ENCODE data around the gene WDR7.

The WDR7 gene

GRCh38 chr18:56658261-56658660 lies 7.1 kb downstream of the WDR7 start:
- no peak for DNase-seq

DNA sequence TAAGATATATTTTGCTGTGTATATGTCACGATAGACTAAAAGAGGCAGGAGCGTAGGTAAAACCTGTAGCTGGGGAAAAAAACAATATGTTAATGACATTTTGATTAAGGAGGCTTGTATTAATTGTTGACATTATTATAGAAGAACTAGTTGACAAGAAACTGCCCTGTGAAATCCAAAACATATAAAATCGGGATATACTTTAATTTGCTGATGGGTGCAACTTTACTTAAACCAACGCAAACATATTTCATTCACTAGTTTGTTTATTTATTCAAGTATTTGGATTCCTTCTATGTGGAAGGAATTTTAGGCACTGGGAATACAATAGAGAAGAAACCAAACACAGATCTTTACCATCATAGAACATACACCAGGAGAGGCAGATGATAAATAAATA lies 8.0 kb downstream of the WDR7 start:
- no peak for DNase-seq

- peak; percentile 3 for DNase-seq
Observed at GRCh38 chr18:56660655-56661054, 9.5 kb downstream of the WDR7 start.

- DNase-seq, result no peak
Observed at GRCh38 chr18:56661360-56662062, 10.4 kb downstream of the WDR7 start.

DNA sequence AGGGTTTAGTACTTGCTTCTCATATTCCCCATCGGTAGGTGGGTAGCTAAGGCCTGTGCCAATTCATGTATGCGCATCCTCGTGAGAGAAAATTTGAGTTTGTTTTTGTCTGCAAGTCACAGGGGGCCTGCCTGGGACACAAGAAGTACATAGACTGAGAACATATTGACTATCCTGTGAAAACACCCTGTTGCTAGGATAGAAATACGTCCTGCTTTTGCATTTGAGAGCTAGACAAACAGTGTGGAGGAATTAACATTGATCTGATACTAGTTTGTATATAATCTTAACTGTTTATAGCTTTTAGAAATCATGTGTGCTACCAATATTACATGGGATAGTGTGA lies 10.9 kb downstream of the WDR7 start:
- DNase-seq, result no peak

DNA sequence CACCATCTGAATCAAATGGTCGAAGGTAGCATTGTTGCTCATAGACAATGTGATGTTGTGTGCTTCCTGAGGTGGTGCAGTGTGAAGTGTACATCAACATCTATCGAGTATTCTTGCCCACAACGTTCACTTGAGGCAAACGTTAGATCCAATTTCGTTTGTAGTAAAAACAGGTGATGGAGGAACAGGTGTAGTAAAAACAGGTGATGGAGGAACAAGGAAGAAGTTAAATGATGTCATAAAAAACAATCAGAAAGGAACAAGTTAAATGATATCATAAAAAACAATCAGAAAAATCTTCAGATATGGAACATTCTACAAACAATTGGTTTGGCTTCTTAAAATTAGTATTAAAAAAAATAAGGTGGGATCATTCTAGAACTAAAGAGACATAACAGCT lies 11.3 kb downstream of the WDR7 start:
- DNase-seq, result no peak

- DNase-seq, result no peak
Observed at GRCh38 chr18:56662902-56663301, 11.7 kb downstream of the WDR7 start.

GRCh38 chr18:56672391-56672790 lies 21.2 kb downstream of the WDR7 start:
- DNase-seq, result no peak

GRCh38 chr18:56672981-56673380 lies 21.8 kb downstream of the WDR7 start:
- DNase-seq, result no peak

GRCh38 chr18:56676639-56677038 lies 25.5 kb downstream of the WDR7 start:
- DNase-seq, result no peak

- DNase-seq, result no peak
Observed at GRCh38 chr18:56678836-56679565, 27.8 kb downstream of the WDR7 start.

DNA sequence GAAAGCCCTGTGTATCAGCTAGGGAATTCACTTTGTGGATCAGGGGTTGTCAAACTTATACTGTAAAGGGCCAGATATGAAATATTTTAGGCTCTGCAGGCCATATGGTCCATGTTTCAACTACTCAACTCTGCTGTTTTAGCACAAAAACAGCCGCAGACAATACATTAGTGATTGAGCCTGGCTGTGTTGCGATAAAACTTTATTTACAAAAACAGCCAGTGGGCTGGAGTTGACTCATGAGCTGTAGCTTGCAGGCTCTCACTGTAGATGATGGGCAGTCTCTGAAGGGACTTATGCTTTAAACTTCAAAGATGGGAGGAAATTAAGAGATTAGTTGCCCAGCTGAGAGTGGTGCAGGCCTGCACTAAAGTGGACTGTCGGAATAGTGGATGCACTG lies 33.1 kb downstream of the WDR7 start:
- no peak for DNase-seq

DNA sequence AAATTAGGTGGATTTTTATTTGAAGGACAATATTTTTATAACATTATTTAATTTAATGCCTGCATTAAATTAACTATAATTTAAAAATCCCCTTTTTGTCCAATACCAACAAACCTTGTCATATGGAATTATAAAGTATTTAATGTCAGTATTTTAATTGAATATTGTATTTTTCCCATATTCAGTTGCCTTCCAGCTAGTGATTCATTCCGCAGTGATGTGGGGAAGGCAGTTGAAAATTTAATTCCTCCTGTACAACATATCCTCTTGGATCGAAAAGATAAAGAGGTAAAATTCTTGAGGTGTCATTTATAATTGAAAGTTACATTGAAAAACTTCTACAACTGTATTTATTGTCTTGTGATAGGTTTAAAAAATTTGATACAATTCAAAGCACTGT lies 40.4 kb downstream of the WDR7 start:
- no peak for DNase-seq

DNA sequence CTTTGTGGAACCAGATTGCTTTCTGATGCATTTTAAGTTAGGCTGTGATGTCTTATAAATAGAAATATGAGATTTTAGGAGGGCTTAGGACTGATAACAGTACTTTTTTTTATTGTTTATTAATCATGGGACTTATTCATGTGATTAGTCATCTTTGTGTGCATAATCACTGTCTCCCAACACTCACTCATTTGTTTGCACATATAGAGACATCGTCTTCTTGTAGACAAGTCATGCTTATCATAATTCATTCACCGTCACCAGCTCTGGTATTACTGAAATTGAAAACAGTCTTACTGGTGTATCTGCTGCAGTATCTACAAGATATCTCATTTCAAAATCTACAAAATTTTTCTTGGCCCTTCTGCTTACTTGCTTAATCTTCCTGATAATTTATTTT lies 45.8 kb downstream of the WDR7 start:
- no peak for DNase-seq

GRCh38 chr18:56702946-56703345 lies 51.8 kb downstream of the WDR7 start:
- DNase-seq, result peak; percentile 41

- DNase-seq, result peak; percentile 56
Observed at GRCh38 chr18:56709463-56709862, 58.3 kb downstream of the WDR7 start.

DNA sequence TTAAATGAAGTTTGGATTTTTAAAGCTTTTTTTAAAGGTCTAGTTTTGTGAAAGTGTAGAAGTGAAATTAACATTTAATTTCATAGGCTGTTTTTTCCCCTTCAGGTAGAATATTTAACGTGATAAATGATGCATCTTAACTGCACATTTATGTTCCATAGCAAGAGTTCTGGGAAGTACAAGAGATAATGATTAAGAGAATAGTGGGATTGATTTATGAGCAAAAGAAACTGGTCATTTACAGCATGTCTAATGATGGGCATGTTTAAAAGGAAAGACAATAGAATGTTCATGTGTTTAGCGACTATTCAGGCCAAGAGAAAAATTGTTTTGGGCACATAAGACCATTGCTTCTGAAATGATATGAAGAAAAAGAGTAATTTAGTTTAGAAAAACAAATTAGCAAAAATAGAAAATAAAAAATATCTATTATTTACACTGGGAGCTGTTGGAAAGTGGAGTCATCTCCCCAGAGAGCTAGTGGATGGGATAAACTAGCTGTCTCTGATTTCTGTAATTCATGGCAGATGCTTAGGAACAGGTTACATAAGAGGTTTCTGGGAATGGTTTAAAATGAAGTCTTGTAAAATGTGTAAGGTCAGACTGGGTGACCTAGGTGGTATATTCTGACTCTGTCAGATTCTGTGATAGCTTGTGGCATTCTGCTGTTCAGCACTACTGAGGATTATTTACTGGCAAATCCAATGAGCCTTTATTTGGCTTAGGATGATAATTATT lies 60.7 kb downstream of the WDR7 start:
- no peak for DNase-seq

DNA sequence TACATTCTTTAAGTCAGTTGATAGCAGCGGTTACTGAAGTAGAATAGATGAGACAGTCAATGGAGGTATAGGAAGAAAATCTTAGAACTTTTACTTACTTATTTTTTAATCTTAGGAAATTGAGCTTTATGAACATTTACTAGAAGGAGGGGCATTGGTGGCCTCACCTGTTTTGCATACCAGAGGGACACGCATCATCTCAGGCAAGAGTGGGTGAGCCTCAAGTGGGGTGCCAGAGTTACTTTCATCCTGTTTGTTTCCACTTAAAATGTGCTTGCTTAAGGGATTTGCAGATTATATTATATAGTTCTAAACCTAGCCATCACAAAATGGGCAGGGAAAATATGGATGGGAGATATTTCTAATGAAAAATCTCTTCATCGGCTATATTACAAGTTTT lies 61.6 kb downstream of the WDR7 start:
- no peak for DNase-seq

DNA sequence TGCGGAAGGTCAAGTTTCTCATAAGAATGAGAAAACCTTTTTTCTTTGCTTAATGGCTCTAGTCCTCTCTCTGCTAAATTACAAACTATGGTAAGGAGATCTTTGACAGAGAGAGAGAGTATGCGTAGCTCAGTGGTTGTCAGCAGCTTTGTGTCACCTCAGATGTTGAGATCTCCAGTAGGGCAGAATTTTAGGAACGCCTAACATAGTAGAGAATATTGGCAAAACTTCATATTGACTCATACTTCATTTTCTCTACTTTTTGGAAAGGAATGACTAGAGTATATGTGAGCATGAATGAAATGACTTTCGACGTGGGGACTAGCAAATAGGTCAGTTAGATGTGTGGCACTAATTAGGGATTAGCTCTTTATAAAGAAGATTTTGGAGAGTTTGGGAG lies 64.0 kb downstream of the WDR7 start:
- DNase-seq, result no peak

DNA sequence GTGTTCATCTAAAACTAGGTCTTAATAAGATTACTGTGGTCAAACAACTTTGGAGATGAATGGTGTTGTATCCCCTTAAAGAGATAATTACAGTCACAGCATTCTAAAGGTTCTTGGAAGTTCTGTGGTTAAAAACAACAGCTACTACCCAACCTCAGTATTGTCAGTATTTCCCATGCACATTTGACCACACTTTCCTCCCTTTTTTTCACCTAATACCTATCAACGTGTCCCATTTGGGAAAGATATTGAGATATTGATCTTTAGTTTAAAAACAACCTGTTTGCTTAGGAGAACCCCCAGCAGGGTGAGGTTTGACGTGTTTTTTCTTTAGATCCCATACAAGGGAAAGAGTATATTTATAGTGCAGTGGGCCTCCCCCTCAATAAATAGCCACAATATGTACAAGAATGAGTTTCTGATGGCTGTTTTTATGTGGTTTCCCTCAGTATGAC lies 65.6 kb downstream of the WDR7 start:
- DNase-seq, result no peak

GRCh38 chr18:56721031-56721430 lies 69.9 kb downstream of the WDR7 start:
- DNase-seq, result no peak

- no peak for DNase-seq
Observed at GRCh38 chr18:56721491-56721890, 70.3 kb downstream of the WDR7 start.

- no peak for DNase-seq
Observed at GRCh38 chr18:56722518-56722917, 71.4 kb downstream of the WDR7 start.

GRCh38 chr18:56723068-56723467 lies 71.9 kb downstream of the WDR7 start:
- no peak for DNase-seq

Data from inflammatory macrophage treated with lipopolysaccharide for 4 hours (primary cell).